ENCODE data around the gene SMC2. TPM values are rescaled to one million over a fixed set of nuclear protein-coding genes. Genes with fewer than 3 reads are reported as not detected.

SMC2 gene
- 10 to 100 TPM in 1 of 2 donors, 1 to 10 TPM in 1; 8.9 to 10.0 TPM for total RNA-seq
- long read RNA-seq, partial matches to known transcripts = 4 of 6 reads
- long read RNA-seq, other reads (novel, unspliced or antisense) = 2 of 6 reads

GRCh38 chr9:104093647-104094533 lies at the start of gene SMC2:
Gene SMC2 (plus strand): TSS chr9:104094309. CDS start chr9:104095385, 1,076 bp downstream.
- DNase-seq = peak; percentile 92 to 98
- intact Hi-C loops (cut with DNase I, micrococcal nuclease) = no loop called here
- ATAC-seq = peak; percentile 89

GRCh38 chr9:104068546-104068945 lies 25.6 kb upstream of the SMC2 start:
- ATAC-seq (no peak), DNase-seq (no peak)
- intact Hi-C loops (cut with DNase I, micrococcal nuclease) = no loop called here

- no peak for ATAC-seq
- DNase-seq = no peak
- intact Hi-C loops (cut with DNase I, micrococcal nuclease) = no loop called here
Observed at GRCh38 chr9:104069288-104069687, 24.8 kb upstream of the SMC2 start.

- DNase-seq (no peak), ATAC-seq (no peak)
- intact Hi-C loops (cut with DNase I, micrococcal nuclease) = no loop called here
Observed at GRCh38 chr9:104071589-104071988, 22.5 kb upstream of the SMC2 start.

- intact Hi-C loops (cut with DNase I, micrococcal nuclease) = no loop called here
- no peak for ATAC-seq
- no peak for DNase-seq
Observed at GRCh38 chr9:104073098-104073769, 20.9 kb upstream of the SMC2 start.

- no peak for ATAC-seq
- no peak for DNase-seq
- intact Hi-C loops (cut with DNase I, micrococcal nuclease) = no loop called here
Observed at GRCh38 chr9:104073770-104074133, 20.4 kb upstream of the SMC2 start.

GRCh38 chr9:104074876-104075275 lies 19.2 kb upstream of the SMC2 start:
- DNase-seq (no peak), ATAC-seq (no peak)
- intact Hi-C loops (cut with DNase I, micrococcal nuclease) = no loop called here

- DNase-seq (no peak), ATAC-seq (no peak)
- intact Hi-C loops (cut with DNase I, micrococcal nuclease) = no loop called here
Observed at GRCh38 chr9:104075801-104076753, 18.0 kb upstream of the SMC2 start.

GRCh38 chr9:104078596-104078995 lies 15.5 kb upstream of the SMC2 start:
- DNase-seq (no peak), ATAC-seq (no peak)
- intact Hi-C loops (cut with DNase I, micrococcal nuclease) = no loop called here

- no peak for ATAC-seq
- no peak for DNase-seq
- intact Hi-C loops (cut with DNase I, micrococcal nuclease) = no loop called here
Observed at GRCh38 chr9:104080983-104081382, 13.1 kb upstream of the SMC2 start.

- no peak for ATAC-seq
- DNase-seq = no peak
- intact Hi-C loops (cut with DNase I, micrococcal nuclease) = no loop called here
Observed at GRCh38 chr9:104082168-104082567, 11.9 kb upstream of the SMC2 start.

GRCh38 chr9:104085525-104085924 lies 8.6 kb upstream of the SMC2 start:
- ATAC-seq (no peak), DNase-seq (no peak)
- intact Hi-C loops (cut with DNase I, micrococcal nuclease) = no loop called here

- ATAC-seq (no peak), DNase-seq (no peak)
- intact Hi-C loops (cut with DNase I, micrococcal nuclease) = no loop called here
Observed at GRCh38 chr9:104087894-104088293, 6.2 kb upstream of the SMC2 start.

- intact Hi-C loops (cut with DNase I, micrococcal nuclease) = no loop called here
- DNase-seq = no peak
- no peak for ATAC-seq
Observed at GRCh38 chr9:104088416-104088815, 5.7 kb upstream of the SMC2 start.

- DNase-seq (no peak), ATAC-seq (no peak)
- intact Hi-C loops (cut with DNase I, micrococcal nuclease) = no loop called here
Observed at GRCh38 chr9:104090578-104090977, 3.5 kb upstream of the SMC2 start.

- DNase-seq (peak in 1 of 2 donors; percentile 6), ATAC-seq (peak; percentile 61)
- intact Hi-C loops (cut with DNase I, micrococcal nuclease) = no loop called here
Observed at GRCh38 chr9:104091116-104091515, 3.0 kb upstream of the SMC2 start.

GRCh38 chr9:104091708-104092107 lies 2.4 kb upstream of the SMC2 start:
- DNase-seq = peak in 1 of 2 donors; percentile 26
- peak; percentile 30 for ATAC-seq
- intact Hi-C loops (cut with DNase I, micrococcal nuclease) = no loop called here

- no peak for DNase-seq
- intact Hi-C loops (cut with DNase I, micrococcal nuclease) = no loop called here
Observed at GRCh38 chr9:104092192-104092591, 1.9 kb upstream of the SMC2 start.

More at GRCh38 chr9:104092192-104092591, 1.9 kb upstream of the SMC2 start:
- ATAC-seq = no peak

Measured in left colon (tissue), 2 donors.